22Rv1 (cell line): ENCODE results near the gene NEU4.
"Not testable (repeated sequence)": the region's sequence is repeated elsewhere in the genome, so short reads cannot be mapped to it uniquely, and the experiment has no call there.

ENCODE experiments used
- H3K27ac ChIP-seq: fragments of 450-650 bp; 2 replicates; pipeline ENCODE4 v1.5.1; 2017
- CTCF ChIP-seq: fragments of 450-650 bp; IDR thresholded peaks from 2 replicates; pipeline ENCODE4 v1.5.1; 2017; ENCODE audit warnings: mild to moderate bottlenecking
- ZFX ChIP-seq: fragments of 450-650 bp; IDR thresholded peaks from 2 replicates; pipeline ENCODE4 v1.6.1; 2017; ENCODE audit warnings: antibody characterized with exemption, borderline replicate concordance

NEU4 gene

GRCh38 chr2:241821460-241822263, 12.7 kb downstream of the NEU4 start:
- no peak for TF ChIP-seq ZFX
- no peak for TF ChIP-seq CTCF
- no peak overlapping the region for H3K27ac ChIP-seq

DNA sequence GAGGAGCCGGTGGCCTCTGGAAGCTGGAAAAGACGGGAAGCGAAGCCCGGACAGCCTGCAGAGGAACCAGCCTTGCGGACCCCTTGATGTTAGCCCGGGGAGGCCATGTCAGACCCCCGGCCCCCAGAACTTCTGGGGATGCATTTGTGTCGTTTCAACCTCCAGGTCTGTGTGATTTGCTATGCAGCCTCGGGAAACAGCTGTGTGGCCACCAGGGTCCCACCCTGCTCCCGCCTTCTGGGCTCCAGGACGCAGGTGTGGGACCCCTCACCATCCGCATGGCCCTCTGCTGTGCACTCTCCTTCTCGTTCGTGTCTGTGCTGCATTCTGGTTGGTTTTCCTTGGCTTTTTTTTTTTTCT, 13.3 kb downstream of the NEU4 start:
- H3K27ac ChIP-seq = no peak overlapping the region

GRCh38 chr2:241823531-241824437, 14.8 kb downstream of the NEU4 start:
- H3K27ac ChIP-seq = not testable (repeated sequence)

More for the DNA sequence above, 13.3 kb downstream of the NEU4 start:
- no peak for TF ChIP-seq ZFX
- TF ChIP-seq CTCF = no peak

- TF ChIP-seq CTCF (no peak), ZFX (no peak)
- H3K27ac ChIP-seq = no peak overlapping the region
These were observed 18.4 kb downstream of the NEU4 start for GRCh38 chr2:241827394-241827793.

GRCh38 chr2:241833101-241833663, 24.2 kb downstream of the NEU4 start:
- H3K27ac ChIP-seq = peak overlapping the region; percentile 34
- TF ChIP-seq ZFX (no peak), CTCF (no peak)

- peak overlapping the region; percentile 34 for H3K27ac ChIP-seq
These were observed 24.9 kb downstream of the NEU4 start for GRCh38 chr2:241833756-241834526.

GRCh38 chr2:241834527-241835210, 25.7 kb downstream of the NEU4 start:
- TF ChIP-seq CTCF (no peak), ZFX (no peak)
- H3K27ac ChIP-seq = no peak overlapping the region
